Right hindlimb (tissue), 1 donor: ENCODE measurements around the gene C10orf120.

Source experiments
- DNase-seq: peaks from one replicate; pipeline ENCODE4 v3.0.0-alpha.2; 2018

The C10orf120 gene

DNA sequence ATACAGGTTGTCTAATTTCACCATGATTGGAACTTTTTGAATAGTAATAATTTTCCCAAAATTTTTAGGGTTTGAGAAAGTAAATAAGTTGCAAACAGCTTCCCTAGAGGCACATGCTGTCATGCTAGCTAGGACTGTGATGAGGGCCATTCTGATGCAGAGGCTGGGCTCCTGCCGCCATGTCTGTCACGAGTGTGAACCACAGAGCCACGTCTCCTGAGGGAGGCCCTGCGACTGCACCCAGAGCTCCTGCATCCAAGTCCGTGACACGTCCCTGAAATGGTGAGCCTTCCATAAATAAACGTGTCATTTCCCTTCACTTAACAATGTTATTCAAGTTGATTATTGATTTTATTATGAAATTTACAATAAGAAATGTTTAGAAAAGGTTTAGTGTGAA is 40.0 kb downstream of the C10orf120 start:
- DNase-seq: no peak

DNA sequence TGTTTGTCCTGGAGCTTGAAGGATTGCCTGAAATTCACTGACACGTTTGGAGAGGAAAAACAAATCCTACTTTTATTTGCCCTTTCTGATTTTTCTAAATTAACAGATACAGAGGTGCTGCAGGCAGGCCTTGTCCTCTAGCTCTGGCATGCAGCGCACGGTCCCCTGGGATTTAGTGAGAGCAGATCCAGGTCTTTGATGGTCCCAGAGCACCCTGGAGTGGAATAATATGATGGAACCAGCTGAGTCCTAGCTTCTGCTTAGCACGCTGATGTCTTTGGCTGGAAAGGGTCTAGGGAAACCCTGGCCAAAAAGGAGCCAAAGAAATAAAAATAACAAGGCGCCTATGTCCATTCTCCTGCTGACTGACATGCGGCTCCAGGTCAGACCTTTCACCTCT is 40.5 kb downstream of the C10orf120 start:
- DNase-seq: no peak

DNA sequence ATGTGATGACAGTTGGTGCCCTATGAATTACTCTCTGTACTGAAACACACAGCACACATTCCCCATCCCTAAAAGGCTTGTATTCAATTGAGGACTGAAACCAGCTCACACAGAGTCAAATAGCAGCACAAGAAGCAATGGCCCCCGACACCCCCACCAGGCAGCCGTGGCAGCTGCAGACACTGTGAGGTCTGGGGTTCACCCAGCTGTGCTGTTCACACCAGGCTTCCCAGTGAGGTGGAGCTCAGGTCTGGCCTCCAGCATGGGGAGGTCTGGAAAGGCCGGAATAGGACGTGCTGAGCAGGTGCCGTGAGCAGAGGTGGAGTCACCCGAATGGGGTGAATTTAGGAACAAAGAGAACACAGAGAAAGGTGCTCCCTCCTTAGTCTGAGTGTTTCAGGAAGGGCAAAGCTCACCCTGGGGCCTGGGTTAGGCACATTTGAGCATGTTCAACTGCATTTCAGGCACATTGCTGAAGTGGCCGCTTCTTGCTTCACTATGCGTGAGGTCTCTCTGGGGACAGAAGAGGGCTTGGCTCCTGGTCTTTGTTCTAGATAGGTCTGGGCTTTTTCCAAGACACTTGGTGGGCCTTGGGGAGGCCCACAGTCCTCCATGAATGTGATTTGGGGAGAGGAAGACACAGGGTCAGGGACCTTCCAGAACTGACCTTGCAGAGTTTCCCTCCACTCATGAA is 41.1 kb downstream of the C10orf120 start:
- DNase-seq: no peak

DNA sequence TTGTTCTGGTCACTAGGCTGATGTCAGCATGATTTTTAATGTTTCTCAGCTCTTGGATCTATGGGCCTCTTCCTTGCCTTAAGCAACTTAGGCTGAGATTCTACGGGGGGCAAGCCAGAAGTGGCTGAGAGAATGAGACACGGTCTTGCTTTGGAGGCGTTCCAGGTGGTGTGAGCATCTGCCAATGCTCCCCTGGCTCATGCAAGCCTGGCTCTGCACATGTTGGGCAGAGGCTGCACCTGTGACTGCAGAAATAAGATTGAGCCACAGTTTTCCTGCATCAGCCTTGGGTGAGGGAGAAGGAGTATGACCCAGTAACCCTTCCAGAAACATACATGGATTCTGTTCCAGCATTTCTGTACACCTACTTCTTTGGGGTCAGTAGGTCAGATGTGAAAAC is 41.9 kb downstream of the C10orf120 start:
- DNase-seq: no peak

DNA sequence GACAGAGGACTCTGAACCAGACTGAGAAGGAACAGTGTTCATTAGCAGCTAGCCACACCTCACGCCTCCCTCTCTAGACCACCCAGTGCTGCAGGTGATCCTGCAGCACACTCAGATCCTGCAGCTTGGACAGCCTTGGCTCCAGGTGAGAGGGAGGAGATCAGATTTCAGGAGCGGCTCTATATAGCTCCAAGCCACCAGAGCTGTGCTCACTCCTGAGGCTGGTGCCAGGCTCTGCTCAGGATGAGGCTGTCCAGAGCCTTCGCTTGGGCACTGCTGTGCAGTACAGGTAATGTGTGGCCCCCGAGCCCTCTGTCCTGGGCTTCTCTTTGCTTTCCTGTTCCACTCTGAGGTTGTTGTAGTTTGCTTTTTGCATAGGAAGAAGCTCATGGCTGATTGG is 42.4 kb downstream of the C10orf120 start:
- DNase-seq: no peak

DNA sequence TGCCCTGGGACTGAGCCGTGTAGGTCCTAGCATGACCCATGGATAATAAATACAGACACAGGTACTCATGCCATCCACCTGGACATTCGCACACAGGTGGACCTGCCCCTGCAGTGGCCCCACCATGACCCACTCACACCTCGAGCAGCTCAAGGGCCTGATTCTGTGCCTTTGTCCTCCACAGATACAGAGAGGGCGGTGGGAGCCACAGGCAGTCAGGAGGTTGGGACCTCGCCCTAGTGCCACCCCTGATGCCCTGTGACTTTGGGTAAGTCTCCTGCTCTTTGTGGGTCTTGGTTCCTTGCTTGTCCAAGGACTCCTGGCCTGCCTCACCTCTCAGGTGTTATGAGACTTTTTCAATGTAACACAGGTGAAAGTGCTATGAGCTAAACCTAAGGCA is 42.9 kb downstream of the C10orf120 start:
- DNase-seq: no peak

DNA sequence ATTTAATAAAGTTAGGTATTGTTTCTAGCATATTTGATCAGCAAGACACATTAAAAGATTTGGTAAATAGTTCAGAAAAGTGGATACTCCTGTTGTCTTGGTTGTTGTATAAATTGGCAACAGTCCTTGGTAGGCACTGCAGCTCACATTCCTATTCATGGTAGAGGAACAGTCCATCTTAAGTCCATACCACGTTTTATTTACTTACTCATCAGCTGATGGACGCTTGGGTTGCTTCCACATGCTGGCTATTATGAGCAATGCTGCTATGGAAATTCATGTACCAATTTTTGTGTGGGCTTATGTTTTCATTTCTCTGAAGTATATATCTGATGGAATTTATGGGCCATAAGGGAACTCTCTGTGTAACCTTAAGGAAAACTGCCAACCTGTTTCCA is 43.3 kb downstream of the C10orf120 start:
- no peak for DNase-seq

DNA sequence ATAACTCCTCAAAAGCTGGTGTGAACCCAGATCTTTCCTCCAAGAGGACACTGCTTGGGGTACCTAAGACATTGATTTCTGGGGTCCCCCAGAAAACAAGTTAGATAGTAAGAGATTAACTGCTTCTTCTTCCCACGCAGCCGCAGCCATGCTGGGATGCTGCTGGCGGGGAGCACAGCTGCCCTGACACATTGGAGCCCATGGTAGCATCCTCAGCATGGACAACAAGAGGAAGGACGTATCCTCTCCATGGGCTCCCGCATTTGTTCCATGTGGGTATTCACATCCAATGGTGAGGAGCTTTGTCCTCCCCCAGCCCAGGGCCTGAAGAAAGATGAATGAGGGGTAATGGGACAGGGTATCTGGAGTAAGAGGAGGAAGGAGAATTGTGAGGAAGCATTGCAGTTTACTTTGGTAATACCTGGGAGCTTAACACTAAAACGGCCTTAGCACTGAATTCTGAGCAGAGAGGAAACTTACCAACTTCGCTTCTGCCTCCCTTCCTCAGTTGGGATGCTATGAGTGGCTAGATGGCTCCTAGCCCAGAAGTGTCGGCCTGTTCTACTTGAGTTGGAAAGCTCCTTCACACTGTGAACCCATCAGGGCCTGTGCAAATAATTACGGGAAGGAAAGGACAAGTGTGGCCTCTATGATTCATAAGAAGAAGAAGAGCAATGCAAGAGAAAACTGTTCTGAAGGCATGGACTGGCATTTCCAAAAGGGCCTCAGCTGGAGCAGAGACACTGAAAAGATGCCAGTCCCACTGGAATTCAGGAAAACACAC is 43.9 kb downstream of the C10orf120 start:
- no peak for DNase-seq

DNA sequence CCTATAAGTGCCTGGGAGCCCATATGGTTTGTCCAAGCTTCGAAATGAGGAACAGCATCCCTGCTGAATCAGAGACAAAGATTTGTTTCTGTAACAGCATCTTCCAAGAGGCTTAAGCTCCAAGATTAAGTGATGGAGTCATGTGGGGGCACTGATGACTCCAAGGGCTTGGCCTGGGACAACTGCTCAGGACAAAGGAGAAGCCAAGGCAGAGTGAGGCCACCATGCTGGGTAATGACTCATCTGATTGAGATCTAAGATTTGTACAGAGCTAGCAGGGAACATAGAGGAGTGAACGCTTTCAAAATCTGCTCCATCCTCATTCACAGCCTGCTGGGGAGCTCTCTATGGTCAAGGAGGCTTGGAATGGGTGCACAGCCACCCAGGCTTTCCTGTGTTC is 49.3 kb downstream of the C10orf120 start:
- no peak for DNase-seq

DNA sequence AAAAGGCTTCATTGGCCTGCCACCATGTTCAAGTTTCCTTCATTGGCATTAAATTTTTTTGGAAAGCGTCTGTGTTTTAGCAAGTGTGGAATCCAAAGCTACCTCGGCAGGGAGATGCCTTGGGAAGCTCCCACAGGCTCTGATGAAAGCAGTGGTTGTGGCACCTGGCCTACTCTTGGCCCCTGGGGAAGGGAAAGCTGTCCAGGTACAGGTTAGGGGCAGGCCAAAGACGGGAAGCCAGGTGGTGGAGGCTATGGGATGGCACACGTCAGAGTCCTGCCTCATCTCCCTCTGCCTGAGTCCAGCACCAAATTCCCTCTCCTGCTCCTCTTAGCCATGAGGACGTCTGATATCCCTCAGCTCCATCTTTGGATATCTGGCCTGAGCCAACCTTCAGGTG is 49.7 kb downstream of the C10orf120 start:
- no peak for DNase-seq

DNA sequence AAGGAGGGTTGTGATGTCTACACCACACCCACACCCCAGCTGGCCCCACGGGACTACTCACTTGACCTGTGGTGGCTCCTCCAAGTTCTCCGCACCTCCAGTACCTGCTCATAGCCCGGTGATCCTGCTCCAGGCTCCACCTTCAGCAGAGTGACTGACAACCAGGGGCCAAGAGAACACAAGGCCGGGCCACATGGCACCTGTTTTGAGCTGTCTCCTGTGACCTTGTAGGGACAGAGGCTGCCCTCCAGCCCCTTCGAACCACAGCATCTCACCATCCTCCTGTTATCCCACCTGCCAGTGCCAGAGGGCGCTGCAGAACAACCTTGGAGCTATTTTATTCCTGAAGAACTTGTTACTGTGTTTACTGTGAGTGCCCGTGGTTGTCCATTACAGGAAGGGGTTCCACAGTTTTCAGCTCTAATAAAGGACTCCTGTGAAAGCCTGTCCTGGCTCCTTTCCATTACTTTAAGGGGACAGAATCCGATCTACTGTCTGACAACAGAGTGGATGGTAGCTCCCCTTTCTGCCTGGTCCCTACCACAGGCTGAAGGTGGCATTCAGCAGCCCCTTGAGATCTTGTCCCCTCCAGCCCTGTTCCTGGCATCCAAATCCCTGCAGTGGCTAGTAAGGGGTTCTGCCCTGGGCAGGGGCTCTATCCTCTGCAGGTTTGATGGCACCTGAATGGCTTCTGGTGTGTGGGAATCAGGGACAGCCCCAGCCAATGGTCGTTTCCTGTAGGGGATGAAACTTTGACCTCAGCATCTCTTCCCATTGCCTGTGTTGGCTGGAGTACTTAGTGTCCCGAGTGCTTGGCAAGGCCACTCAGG is 50.8 kb downstream of the C10orf120 start:
- DNase-seq: peak; percentile 33
